AG04450 (cell line): ENCODE measurements around the gene LMX1A. TPM values are rescaled to one million over a fixed set of nuclear protein-coding genes. Genes with fewer than 3 reads are reported as not detected.

Experiments used
- CTCF ChIA-PET: fragments of 300-600, 350-600 bp; formaldehyde crosslinking; extraction: SDS; loops from one replicate; lab custom pipeline; 2022; ENCODE audit warnings: antibody characterized with exemption, inconsistent platforms; lab: Charles Lee
- POLR2A ChIA-PET: fragments of 350-600 bp; formaldehyde crosslinking; extraction: SDS; loops from one replicate; lab custom pipeline; 2021; ENCODE audit warnings: antibody characterized with exemption, inconsistent platforms; lab: Yijun Ruan, JAX
- DNase-seq: peaks from one replicate; pipeline ENCODE4 v3.0.0-alpha.2; 2011; ENCODE audit warnings: low read depth, low spot score
- H3K27ac ChIP-seq: one replicate; pipeline ENCODE4 v1.5.1; 2012; ENCODE audit warnings: low read depth, low read length, control low read depth
- H3K27me3 ChIP-seq: one replicate; pipeline ENCODE4 v1.6.0; 2012; ENCODE audit warnings: low read length; ENCODE audit not compliant: control insufficient read depth, insufficient read depth
- H3K4me3 ChIP-seq: 2 replicates; pipeline ENCODE4 v1.5.1; 2011; ENCODE audit warnings: mild to moderate bottlenecking, low read depth, low read length, control low read depth
- H3K9me3 ChIP-seq: 2 replicates; pipeline ENCODE4 v1.5.1; 2012; ENCODE audit warnings: low read length; ENCODE audit not compliant: control insufficient read depth, insufficient read depth
- polyA plus RNA-seq: library from polyadenylated mRNA; depleted of rRNA; stranded (reverse); fragments of >200 nt; gene quantifications from 2 replicates; pipeline ENCODE4 v1.2.3, GENCODE V29; 2011; rRNA removed
- TF ChIP-seq, protein P1 (sequence below): IDR thresholded peaks from 2 replicates; pipeline ENCODE4 v1.5.1; 2011; ENCODE audit warnings: low read depth, low read length, control low read depth, inconsistent platforms

Gene LMX1A
- polyA plus RNA-seq, 1 experiment, result not detected

DNA sequence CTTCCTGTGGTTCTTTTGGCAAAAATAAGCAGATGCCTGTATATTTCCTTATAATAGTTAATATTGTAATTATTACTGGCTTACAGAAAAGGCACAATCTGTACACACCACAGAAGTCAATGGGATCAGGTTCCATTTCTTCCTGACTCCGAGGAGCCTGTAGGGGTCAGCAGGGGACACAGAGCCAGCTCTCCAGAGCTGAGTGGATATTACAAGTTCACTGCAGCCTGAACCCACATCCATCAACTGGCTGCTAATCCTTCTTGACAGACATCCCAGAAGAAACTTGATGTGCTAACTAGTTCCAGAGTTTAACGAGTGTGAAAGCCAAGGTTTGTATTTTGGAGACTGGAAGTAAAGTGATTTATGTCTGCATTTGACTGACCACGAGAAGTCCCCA is 203.8 kb downstream of the LMX1A start:
- Histone ChIP-seq H3K27me3 (no peaks in the 10 kb centered on the region), H3K4me3 (no peak overlapping the region), H3K27ac (no peak overlapping the region), H3K9me3 (no peaks in the 10 kb centered on the region)
- POLR2A ChIA-PET, result no interaction called here
- CTCF ChIA-PET, result interaction anchor here (0.9 kb wide), 1 partner anchor 8 kb away, joined by 3 read pairs; no protein-coding TSS in a partner anchor
- TF ChIP-seq, protein P1, sequence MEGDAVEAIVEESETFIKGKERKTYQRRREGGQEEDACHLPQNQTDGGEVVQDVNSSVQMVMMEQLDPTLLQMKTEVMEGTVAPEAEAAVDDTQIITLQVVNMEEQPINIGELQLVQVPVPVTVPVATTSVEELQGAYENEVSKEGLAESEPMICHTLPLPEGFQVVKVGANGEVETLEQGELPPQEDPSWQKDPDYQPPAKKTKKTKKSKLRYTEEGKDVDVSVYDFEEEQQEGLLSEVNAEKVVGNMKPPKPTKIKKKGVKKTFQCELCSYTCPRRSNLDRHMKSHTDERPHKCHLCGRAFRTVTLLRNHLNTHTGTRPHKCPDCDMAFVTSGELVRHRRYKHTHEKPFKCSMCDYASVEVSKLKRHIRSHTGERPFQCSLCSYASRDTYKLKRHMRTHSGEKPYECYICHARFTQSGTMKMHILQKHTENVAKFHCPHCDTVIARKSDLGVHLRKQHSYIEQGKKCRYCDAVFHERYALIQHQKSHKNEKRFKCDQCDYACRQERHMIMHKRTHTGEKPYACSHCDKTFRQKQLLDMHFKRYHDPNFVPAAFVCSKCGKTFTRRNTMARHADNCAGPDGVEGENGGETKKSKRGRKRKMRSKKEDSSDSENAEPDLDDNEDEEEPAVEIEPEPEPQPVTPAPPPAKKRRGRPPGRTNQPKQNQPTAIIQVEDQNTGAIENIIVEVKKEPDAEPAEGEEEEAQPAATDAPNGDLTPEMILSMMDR, result no peak
- DNase-seq, result no peak

DNA sequence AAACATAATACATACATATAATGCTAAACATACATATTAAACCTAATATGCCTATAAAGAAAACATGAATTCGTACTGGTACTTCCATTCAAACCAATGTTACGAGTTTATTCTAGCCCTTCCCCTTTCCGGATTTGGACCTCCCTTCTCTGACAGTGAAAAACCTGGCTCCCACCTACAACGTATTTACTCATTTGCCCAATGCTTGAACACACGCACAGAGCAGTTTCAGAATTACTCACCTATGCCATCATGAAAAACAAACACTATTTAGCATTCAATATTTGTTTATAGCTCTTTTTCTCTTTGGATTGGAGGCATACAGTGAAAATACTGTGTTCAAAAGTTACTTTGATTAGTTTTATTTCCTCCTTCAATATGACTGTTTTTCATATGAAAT is 204.4 kb downstream of the LMX1A start:
- ChIA-PET CTCF (interaction anchor here (0.8 kb wide), 1 partner anchor 23 kb away, joined by 3 read pairs; no protein-coding TSS in a partner anchor), POLR2A (no interaction called here)
- DNase-seq, result no peak

More for the DNA sequence above, 204.4 kb downstream of the LMX1A start:
- TF ChIP-seq, protein P1, result no peak
- H3K27me3 ChIP-seq, result no peaks in the 10 kb centered on the region
- H3K27ac ChIP-seq, result no peak overlapping the region
- no peak overlapping the region for H3K4me3 ChIP-seq
- H3K9me3 ChIP-seq, result no peaks in the 10 kb centered on the region

Other genes with a start within 250 kb of the LMX1A start
- not detected in 2 replicates for gene RXRG, start 88.4 kb upstream of the LMX1A start, polyA plus RNA-seq
- not detected in 2 replicates for gene LRRC52, start 187.3 kb upstream of the LMX1A start, polyA plus RNA-seq